ENCODE results near the gene BMPR1A.

BMPR1A gene

DNA sequence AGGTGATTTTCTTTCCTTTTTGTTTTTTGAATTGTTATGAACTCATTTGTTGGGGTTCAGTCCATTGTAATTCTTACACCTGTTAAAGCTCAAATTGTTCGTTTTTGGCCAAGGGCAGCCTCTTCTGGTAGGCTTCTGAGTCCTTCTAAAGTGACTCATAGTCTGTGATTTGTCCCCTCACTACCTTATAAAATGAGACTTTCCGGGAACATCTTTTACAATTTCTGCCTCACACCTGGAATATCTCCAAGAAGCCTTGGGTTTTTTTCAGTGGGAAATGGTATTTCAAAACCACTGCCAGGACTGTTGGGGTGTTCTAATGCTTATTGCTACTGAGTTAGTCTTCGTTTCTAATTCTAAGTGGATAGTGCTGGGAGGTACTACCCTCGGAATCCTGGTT is 56.7 kb downstream of the BMPR1A start:
- H3K4me3 ChIP-seq (ENCODE audit: low read depth, low read length): no peak overlapping the region
- ChIA-PET CTCF (no interaction called here), POLR2A (no interaction called here)
- no peak for DNase-seq (ENCODE audit: low read depth, low spot score)
- TF ChIP-seq, protein P1, sequence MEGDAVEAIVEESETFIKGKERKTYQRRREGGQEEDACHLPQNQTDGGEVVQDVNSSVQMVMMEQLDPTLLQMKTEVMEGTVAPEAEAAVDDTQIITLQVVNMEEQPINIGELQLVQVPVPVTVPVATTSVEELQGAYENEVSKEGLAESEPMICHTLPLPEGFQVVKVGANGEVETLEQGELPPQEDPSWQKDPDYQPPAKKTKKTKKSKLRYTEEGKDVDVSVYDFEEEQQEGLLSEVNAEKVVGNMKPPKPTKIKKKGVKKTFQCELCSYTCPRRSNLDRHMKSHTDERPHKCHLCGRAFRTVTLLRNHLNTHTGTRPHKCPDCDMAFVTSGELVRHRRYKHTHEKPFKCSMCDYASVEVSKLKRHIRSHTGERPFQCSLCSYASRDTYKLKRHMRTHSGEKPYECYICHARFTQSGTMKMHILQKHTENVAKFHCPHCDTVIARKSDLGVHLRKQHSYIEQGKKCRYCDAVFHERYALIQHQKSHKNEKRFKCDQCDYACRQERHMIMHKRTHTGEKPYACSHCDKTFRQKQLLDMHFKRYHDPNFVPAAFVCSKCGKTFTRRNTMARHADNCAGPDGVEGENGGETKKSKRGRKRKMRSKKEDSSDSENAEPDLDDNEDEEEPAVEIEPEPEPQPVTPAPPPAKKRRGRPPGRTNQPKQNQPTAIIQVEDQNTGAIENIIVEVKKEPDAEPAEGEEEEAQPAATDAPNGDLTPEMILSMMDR (IDR thresholded peaks at IDR 0.05; ENCODE audit: insufficient read depth, low read length, missing control alignments): no peak

DNA sequence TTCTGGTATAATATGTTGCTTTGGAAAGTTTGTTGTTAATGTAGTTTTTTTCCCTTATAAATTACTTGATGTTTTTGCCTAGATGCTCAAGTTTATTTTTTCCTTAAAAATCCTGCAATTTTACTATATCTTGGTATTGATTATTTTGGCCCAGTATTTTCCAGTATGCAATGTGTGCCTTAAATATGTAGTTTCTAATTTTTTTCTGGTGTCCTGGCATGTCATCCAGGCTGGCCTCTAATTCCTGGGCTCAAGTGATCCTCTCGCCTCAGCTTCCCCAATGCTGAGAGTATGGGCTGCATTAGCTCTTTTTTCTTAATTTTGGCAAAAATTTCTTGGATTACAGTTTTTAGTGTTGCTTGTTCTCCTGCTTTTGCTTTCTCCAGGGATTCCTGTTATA is 57.6 kb downstream of the BMPR1A start:
- CTCF ChIA-PET: no interaction called here
- no peak overlapping the region for H3K4me3 ChIP-seq (ENCODE audit: low read depth, low read length)
- TF ChIP-seq, protein P1 (IDR thresholded peaks at IDR 0.05; ENCODE audit: insufficient read depth, low read length, missing control alignments): no peak
- no peak for DNase-seq (ENCODE audit: low read depth, low spot score)
- POLR2A ChIA-PET: no interaction called here

DNA sequence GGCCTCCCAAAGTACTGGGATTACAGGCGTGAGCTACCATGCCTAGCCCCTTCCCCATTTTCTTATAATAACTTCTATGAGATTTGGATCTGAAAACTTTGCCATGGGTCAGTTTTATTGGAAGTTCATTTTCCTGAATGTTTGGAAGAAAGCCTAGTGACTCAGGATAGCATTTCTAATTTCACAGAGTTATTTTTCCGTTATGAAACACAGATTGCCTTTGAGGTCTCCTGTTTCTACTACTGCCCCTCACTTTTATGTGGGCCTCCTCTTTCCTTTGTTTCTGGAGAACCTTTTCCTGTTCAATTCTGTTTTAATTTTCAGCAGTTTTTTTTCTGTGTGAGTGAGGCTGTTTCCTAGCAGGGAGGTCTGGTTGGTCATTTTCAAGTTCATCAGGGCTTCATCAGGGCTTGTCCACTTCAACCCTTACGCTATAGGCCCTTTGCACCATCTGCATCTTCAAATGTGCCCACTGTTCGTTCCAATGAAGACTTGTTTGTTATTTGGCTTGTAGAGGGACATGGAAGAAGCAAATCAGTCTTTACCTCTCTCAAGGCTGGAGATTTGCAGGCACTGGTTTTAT is 58.7 kb downstream of the BMPR1A start:
- ChIA-PET CTCF (no interaction called here), POLR2A (no interaction called here)
- DNase-seq (ENCODE audit: low read depth, low spot score): no peak
- TF ChIP-seq, protein P1 (IDR thresholded peaks at IDR 0.05; ENCODE audit: insufficient read depth, low read length, missing control alignments): no peak
- H3K4me3 ChIP-seq (ENCODE audit: low read depth, low read length): no peak overlapping the region

DNA sequence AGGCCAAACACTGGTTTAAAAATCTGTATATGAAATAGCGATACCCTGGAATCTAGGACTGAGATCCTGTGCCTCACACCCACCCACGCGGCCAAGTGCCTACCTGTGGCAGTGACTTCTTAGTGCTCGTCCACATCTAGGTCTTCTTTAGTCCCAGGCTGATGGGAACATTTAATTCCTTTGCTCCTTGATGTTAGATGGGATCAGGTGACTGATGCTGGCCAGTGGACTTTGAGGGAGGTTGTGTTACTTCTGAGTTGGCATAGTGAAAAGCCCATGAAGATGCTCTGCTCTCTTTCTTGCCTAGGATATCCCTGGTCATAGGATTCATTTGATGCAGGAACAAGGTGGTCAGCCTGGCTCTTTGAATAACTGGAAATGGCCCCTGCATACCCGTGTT is 59.2 kb downstream of the BMPR1A start:
- no peak overlapping the region for H3K4me3 ChIP-seq (ENCODE audit: low read depth, low read length)
- POLR2A ChIA-PET: no interaction called here
- TF ChIP-seq, protein P1 (IDR thresholded peaks at IDR 0.05; ENCODE audit: insufficient read depth, low read length, missing control alignments): no peak
- CTCF ChIA-PET: no interaction called here
- no peak for DNase-seq (ENCODE audit: low read depth, low spot score)

DNA sequence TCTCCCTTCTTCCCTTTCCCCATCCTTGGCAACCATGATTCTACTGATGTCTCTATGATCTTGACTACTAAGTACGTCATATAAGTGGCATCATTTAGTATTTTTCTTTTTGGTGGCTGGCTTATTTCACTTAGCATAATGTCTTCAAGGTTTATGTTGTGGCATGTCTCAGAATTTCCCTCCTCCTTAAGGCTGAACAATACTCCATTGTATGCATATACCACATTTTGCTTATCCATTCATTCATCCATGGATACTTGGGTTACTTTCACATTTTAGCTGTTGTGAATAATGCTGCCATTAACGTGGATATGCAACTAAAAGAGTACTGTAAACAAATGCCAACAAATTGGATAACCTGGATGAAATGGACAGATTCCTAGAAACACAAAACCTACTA is 60.8 kb downstream of the BMPR1A start:
- TF ChIP-seq, protein P1 (IDR thresholded peaks at IDR 0.05; ENCODE audit: insufficient read depth, low read length, missing control alignments): no peak
- ChIA-PET CTCF (interaction anchor here (1.0 kb wide), 1 partner anchor 82 kb away, joined by 3 read pairs; no protein-coding TSS in a partner anchor), POLR2A (interaction anchor here (0.7 kb wide), 1 partner anchor 84 kb away, joined by 3 read pairs; no protein-coding TSS in a partner anchor)
- H3K4me3 ChIP-seq (ENCODE audit: low read depth, low read length): no peak overlapping the region
- no peak for DNase-seq (ENCODE audit: low read depth, low spot score)

DNA sequence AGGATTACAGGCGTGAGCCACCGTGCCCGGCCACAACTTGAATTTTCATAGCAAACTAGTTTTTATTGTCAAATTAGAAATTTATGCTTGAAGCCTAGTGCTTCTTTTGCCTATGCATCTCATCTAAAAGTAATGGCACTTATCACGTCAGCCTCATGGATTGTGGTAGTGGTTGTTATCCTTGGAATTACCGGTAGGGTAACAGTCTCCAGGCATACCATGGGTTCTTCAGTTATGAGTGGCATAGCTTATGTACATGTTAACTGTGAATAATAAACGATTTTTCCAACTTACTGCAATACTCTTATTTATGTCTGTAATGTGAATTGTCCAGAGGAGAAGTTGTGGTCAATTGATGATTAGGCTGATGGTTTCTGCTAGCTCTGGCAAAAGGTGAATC is 63.1 kb downstream of the BMPR1A start:
- no peak for DNase-seq (ENCODE audit: low read depth, low spot score)
- CTCF ChIA-PET: no interaction called here
- POLR2A ChIA-PET: no interaction called here
- TF ChIP-seq, protein P1 (IDR thresholded peaks at IDR 0.05; ENCODE audit: insufficient read depth, low read length, missing control alignments): no peak
- no peak overlapping the region for H3K4me3 ChIP-seq (ENCODE audit: low read depth, low read length)
